ENCODE results near the gene AMPD2.
"Not testable (repeated sequence)": the region's sequence is repeated elsewhere in the genome, so short reads cannot be mapped to it uniquely, and the experiment has no call there.

DNA sequence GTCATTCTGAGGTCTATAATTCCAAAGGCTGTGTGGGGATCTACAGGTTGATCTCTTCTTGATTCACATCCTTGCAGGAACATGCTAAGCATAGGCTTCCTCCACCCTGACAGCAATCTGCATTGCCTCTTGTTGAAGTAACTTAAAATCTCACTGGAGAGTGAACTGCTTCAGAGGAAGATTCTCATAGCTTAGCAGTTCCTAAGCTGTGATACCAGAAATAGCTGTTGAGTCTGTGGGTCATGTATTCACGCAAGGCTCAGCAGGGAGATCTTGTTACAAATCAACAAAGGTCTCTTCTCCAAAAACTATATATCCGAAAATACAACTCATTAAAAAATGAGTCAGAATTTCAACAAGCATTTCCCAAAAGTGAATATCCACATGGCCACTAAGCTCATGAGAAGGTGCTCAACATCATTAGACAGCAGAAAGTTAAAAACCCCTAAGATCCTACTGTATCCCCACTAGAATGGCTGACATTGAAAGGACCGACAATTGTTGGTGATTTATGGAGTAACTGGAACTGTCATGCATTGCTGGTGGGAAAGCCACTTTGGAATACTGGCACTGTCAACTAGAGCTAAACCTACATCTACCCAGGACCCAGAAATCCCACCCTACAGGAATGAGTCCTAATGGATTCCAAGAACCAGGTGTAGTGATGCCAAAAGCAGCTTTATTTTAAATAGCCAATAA is 57.2 kb downstream of the AMPD2 start:
- TF ChIP-seq EP300, POLR2AphosphoS5, POLR2A (IDR thresholded peaks at IDR 0.05): not testable (repeated sequence)
- TF ChIP-seq, protein P1, sequence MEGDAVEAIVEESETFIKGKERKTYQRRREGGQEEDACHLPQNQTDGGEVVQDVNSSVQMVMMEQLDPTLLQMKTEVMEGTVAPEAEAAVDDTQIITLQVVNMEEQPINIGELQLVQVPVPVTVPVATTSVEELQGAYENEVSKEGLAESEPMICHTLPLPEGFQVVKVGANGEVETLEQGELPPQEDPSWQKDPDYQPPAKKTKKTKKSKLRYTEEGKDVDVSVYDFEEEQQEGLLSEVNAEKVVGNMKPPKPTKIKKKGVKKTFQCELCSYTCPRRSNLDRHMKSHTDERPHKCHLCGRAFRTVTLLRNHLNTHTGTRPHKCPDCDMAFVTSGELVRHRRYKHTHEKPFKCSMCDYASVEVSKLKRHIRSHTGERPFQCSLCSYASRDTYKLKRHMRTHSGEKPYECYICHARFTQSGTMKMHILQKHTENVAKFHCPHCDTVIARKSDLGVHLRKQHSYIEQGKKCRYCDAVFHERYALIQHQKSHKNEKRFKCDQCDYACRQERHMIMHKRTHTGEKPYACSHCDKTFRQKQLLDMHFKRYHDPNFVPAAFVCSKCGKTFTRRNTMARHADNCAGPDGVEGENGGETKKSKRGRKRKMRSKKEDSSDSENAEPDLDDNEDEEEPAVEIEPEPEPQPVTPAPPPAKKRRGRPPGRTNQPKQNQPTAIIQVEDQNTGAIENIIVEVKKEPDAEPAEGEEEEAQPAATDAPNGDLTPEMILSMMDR (IDR thresholded peaks at IDR 0.05) = not testable (repeated sequence)

Measured in sigmoid colon (tissue), 4 donors.